ENCODE data around the gene CHRNA1. TPM values are rescaled to one million over a fixed set of nuclear protein-coding genes. Genes with fewer than 3 reads are reported as not detected.

Gene CHRNA1
- total RNA-seq, 4 donors from 2014 or later, result not detected

DNA sequence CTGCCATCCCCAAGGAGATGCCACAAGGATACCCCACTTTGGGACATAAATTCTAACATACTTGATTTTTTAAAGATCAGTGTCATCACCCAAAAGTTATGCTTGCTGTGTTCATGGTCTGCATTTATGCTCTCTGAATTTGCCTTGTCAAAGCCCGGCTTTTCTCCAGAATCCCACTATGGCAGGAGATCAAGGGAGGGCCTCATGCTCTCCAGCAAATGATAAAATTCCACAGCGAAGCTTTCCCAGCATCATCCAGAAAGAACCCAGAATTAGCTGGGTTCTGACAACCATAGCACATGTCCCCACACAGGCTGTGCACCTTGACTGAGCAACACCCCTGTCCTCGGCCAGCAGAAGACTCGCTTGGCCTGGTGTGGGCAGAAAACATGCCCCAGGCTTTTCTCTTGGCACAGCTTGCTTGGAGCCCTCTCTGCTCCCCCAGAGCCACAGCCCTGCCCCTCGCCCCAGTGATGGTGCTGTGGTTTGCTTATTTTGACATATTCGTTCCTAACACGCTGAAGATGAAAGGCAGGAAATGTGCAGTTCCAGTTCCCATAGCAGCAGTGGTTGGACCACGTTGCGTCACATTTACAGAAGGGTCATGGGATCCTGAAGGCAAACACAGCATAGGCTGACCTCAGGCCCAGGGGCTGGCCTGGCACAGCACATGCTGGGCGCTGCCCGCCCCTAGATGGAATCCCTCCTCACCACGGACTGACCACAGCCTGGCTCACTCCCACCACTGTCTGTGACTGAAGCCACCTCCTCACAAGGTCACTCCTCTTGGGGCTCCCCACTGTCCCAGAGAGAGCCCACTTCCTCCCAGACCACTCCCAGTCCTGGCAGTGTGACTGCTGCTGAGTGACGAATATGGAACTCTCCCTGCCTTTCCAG is 14.1 kb upstream of the CHRNA1 start:
- no peaks in the 10 kb centered on the region for H3K36me3 ChIP-seq
- DNase-seq, result no peak
- 42 to 69% methylated on average over 4 to 7 of the region's 13 CpGs for WGBS, 2 donors
- no peaks in the 10 kb centered on the region for H3K27me3 ChIP-seq
- intact Hi-C loops (cut with DNase I), result no loop called here
- peaks cover 0 to 29% (median 15%) of the 10 kb centered on the region in 3 donors for H3K4me1 ChIP-seq
- peak overlapping the region in 3 of 4 donors; percentile 25 to 65 (median 62) for H3K27ac ChIP-seq
- TF ChIP-seq POLR2A (IDR thresholded peaks at IDR 0.05), result no peak
- TF ChIP-seq, protein P1, sequence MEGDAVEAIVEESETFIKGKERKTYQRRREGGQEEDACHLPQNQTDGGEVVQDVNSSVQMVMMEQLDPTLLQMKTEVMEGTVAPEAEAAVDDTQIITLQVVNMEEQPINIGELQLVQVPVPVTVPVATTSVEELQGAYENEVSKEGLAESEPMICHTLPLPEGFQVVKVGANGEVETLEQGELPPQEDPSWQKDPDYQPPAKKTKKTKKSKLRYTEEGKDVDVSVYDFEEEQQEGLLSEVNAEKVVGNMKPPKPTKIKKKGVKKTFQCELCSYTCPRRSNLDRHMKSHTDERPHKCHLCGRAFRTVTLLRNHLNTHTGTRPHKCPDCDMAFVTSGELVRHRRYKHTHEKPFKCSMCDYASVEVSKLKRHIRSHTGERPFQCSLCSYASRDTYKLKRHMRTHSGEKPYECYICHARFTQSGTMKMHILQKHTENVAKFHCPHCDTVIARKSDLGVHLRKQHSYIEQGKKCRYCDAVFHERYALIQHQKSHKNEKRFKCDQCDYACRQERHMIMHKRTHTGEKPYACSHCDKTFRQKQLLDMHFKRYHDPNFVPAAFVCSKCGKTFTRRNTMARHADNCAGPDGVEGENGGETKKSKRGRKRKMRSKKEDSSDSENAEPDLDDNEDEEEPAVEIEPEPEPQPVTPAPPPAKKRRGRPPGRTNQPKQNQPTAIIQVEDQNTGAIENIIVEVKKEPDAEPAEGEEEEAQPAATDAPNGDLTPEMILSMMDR (IDR thresholded peaks at IDR 0.05), result no peak
- no peaks in the 10 kb centered on the region for H3K9me3 ChIP-seq
- H3K4me3 ChIP-seq, result no peak overlapping the region

DNA sequence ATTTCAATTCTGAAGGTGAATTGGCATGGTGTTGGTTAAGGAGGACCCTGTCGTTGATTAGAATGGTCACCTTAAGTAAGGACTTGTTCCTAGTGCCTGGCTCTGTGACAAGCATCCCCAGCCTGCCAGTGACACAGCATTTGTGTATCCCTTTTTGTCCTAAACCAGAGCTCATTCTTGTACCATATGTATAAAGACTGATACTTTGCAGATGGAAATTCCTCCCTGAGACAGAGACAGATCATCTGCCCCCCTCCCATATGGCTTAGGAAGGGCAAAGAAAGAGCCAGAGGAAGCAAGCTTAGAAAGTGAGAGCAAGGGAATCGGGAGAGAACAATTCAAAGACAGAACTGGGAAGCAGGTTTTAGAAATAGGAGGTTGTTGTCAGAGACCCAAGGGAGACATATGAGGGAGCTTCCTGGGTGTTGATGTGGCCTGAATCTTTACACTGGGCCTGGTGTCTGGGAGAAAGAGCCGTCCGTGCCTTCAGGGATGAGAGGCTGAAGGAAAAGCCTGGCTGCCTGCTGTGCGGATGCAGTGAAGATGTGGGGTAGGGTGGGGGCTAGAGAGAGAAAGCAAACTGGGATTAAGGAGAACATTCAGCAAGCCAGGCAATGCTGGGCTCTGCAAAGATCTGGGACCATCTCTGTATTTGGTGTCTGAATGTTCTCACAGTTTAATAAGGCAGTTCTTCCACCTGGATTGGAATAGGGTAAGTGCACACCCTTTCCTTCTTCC is 13.2 kb upstream of the CHRNA1 start:
- WGBS, 2 donors, result 70 to 71% methylated on average over 5 of the region's 5 CpGs
- Histone ChIP-seq H3K36me3 (no peaks in the 10 kb centered on the region), H3K4me3 (no peak overlapping the region), H3K9me3 (no peaks in the 10 kb centered on the region), H3K27me3 (no peaks in the 10 kb centered on the region), H3K4me1 (peaks cover 0 to 33% (median 15%) of the 10 kb centered on the region in 3 donors), H3K27ac (peak overlapping the region in 2 of 4 donors; percentile 62 to 65)
- intact Hi-C loops (cut with DNase I), result no loop called here
- DNase-seq, result no peak
- TF ChIP-seq POLR2A (IDR thresholded peaks at IDR 0.05), result no peak
- TF ChIP-seq, protein P1 (IDR thresholded peaks at IDR 0.05), result no peak

DNA sequence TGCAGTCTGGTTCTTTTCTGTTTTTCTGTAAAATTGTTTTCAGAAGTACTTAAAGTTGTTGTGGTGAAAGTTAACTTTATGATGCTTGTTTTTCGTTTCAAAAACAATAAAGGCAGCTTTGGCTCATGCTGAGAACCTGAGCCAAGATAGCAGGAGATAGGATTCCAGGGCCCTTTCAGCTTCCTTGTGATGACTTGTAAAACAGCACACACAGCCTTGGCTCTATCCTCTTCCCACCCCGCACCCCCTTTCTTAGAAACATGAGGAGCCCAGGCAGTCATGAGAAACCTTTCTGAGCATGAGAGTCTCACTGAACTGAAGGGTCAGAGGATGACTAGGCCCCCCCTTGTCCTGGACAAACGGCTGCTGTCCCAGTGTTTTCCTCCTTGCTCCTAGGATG is 12.4 kb upstream of the CHRNA1 start:
- H3K27ac ChIP-seq, result no peak overlapping the region
- TF ChIP-seq POLR2A (IDR thresholded peaks at IDR 0.05), result no peak
- TF ChIP-seq, protein P1 (IDR thresholded peaks at IDR 0.05), result no peak
- intact Hi-C loops (cut with DNase I), result no loop called here
- H3K4me3 ChIP-seq, result no peak overlapping the region
- 57 to 71% methylated on average over 3 of the region's 3 CpGs for WGBS, 2 donors
- peaks cover 0 to 39% (median 15%) of the 10 kb centered on the region in 3 donors for H3K4me1 ChIP-seq
- no peaks in the 10 kb centered on the region for H3K27me3 ChIP-seq
- no peaks in the 10 kb centered on the region for H3K36me3 ChIP-seq
- H3K9me3 ChIP-seq, result no peaks in the 10 kb centered on the region
- DNase-seq, result no peak

DNA sequence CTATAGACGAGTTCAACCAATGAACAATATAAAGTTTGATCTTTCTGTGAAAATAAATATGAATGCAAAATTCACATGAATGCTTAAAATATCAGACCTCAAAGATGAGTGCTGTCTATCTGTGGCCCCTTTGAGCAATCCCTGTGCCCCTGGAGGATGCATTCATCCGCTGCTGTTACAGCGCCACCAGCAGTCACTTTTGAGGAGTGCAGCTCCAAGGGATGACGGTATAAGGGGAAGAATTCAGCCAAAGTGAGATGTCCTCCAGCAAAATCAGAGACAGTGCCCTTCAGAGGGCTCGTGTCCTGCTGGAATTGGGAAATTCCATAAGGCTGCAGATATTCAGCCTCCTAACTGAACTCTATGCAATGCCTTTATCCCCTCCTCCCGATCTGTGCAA is 12.0 kb upstream of the CHRNA1 start:
- DNase-seq, result no peak

More for the DNA sequence above, 12.0 kb upstream of the CHRNA1 start:
- Histone ChIP-seq H3K27ac (no peak overlapping the region), H3K4me1 (peaks cover 0 to 39% (median 15%) of the 10 kb centered on the region in 3 donors), H3K36me3 (no peaks in the 10 kb centered on the region), H3K9me3 (no peaks in the 10 kb centered on the region), H3K4me3 (no peak overlapping the region), H3K27me3 (no peaks in the 10 kb centered on the region)
- intact Hi-C loops (cut with DNase I), result no loop called here
- no peak for TF ChIP-seq POLR2A (IDR thresholded peaks at IDR 0.05)
- TF ChIP-seq, protein P1 (IDR thresholded peaks at IDR 0.05), result no peak
- WGBS, 2 donors, result 70 to 72% methylated on average over 6 of the region's 6 CpGs

Measured in esophagus squamous epithelium (tissue), 5 donors.